HEK293 (cell line): ENCODE data around the gene TOMM34.

Experiments
- CTCF ChIA-PET: fragments of 350-600 bp; formaldehyde crosslinking; extraction: SDS; loops from one replicate; lab custom pipeline; 2021; ENCODE audit warnings: antibody characterized with exemption; lab: Yijun Ruan, JAX
- POLR2A ChIA-PET: fragments of 300-600 bp; formaldehyde crosslinking; extraction: SDS; loops from one replicate; lab custom pipeline; 2020; ENCODE audit warnings: antibody characterized with exemption, inconsistent platforms; lab: Yijun Ruan, JAX
- H3K27ac ChIP-seq: fragments of 200-500 bp; sonication (Bioruptor generic); 2 replicates; pipeline ENCODE4 v1.5.1; 2014; ENCODE audit warnings: low read depth, low read length, control low read depth, inconsistent platforms; ENCODE audit errors: extremely low read depth
- H3K36me3 ChIP-seq, 2 experiments: fragments of 200-500 bp in 1 of 2; sonication (Bioruptor generic) in 1 of 2; 1 replicate in 1 of 2; 2 replicates in 1 of 2; pipeline ENCODE4 v1.5.1; 2014 to 2017; ENCODE audit warnings: inconsistent platforms in 2 of 2, low read length in 2 of 2; ENCODE audit not compliant: control insufficient read depth in 2 of 2, insufficient read depth in 1 of 2
- H3K4me1 ChIP-seq: fragments of 200-500 bp; sonication (Bioruptor generic); 2 replicates; pipeline ENCODE4 v1.5.1; 2014; ENCODE audit warnings: mild to moderate bottlenecking, low read length, inconsistent platforms; ENCODE audit not compliant: control insufficient read depth, insufficient read depth
- H3K4me3 ChIP-seq: 2 replicates; pipeline ENCODE4 v1.5.1; 2011; ENCODE audit warnings: low read depth, mild to moderate bottlenecking, control low read depth, low read length, moderate library complexity
- H3K9me3 ChIP-seq: fragments of 200-500 bp; sonication (Bioruptor generic); 2 replicates; pipeline ENCODE4 v1.5.1; 2014; ENCODE audit warnings: low read depth, low read length, inconsistent platforms; ENCODE audit not compliant: control insufficient read depth, insufficient read depth
- FEZF1 ChIP-seq: fragments of 450-650 bp; formaldehyde crosslinking; IDR thresholded peaks from 2 replicates; pipeline ENCODE4 v1.5.1; 2016; ENCODE audit warnings: missing biosample characterization, missing genetic modification characterization
- GLIS2 ChIP-seq: fragments of 450-650 bp; formaldehyde crosslinking; IDR thresholded peaks from 2 replicates; pipeline ENCODE4 v1.5.1; 2016; ENCODE audit warnings: missing biosample characterization, missing genetic modification characterization
- KLF7 ChIP-seq: fragments of 450-650 bp; formaldehyde crosslinking; IDR thresholded peaks from 2 replicates; pipeline ENCODE4 v1.5.1; 2016; ENCODE audit warnings: missing biosample characterization, missing genetic modification characterization, borderline replicate concordance
- ZFP37 ChIP-seq: fragments of 450-650 bp; formaldehyde crosslinking; IDR thresholded peaks from 2 replicates; pipeline ENCODE4 v1.5.1; 2016; ENCODE audit warnings: missing biosample characterization, missing genetic modification characterization
- ZNF140 ChIP-seq: fragments of 450-650 bp; formaldehyde crosslinking; IDR thresholded peaks from 2 replicates; pipeline ENCODE4 v1.5.1; 2016; ENCODE audit warnings: missing biosample characterization, missing genetic modification characterization
- ZNF214 ChIP-seq: fragments of 450-650 bp; formaldehyde crosslinking; IDR thresholded peaks from 2 replicates; pipeline ENCODE4 v1.5.1; 2017; ENCODE audit warnings: missing biosample characterization, mild to moderate bottlenecking, missing genetic modification characterization, borderline replicate concordance
- ZNF621 ChIP-seq: fragments of 450-650 bp; formaldehyde crosslinking; IDR thresholded peaks from 2 replicates; pipeline ENCODE4 v1.5.1; 2017; ENCODE audit warnings: missing biosample characterization, missing genetic modification characterization
- ZNF670 ChIP-seq: fragments of 450-650 bp; formaldehyde crosslinking; IDR thresholded peaks from 2 replicates; pipeline ENCODE4 v1.5.1; 2016; ENCODE audit warnings: missing biosample characterization, missing genetic modification characterization, low read depth
- ZNF776 ChIP-seq: fragments of 450-650 bp; formaldehyde crosslinking; IDR thresholded peaks from 2 replicates; pipeline ENCODE4 v1.5.0; 2017; ENCODE audit warnings: missing biosample characterization, missing genetic modification characterization, borderline replicate concordance
- TF ChIP-seq, protein P1 (sequence below): fragments of 450-650 bp; formaldehyde crosslinking; IDR thresholded peaks from 2 replicates; pipeline ENCODE4 v1.5.1; 2016; ENCODE audit warnings: missing biosample characterization, missing genetic modification characterization, borderline replicate concordance
- TF ChIP-seq, protein P2 (sequence below): fragments of 450-650 bp; formaldehyde crosslinking; IDR thresholded peaks from 2 replicates; pipeline ENCODE4 v1.5.1; 2016; ENCODE audit warnings: missing biosample characterization, missing genetic modification characterization
- TF ChIP-seq, protein P3 (sequence below): fragments of 450-650 bp; formaldehyde crosslinking; IDR thresholded peaks from 2 replicates; pipeline ENCODE4 v1.5.1; 2017; ENCODE audit warnings: missing biosample characterization, missing genetic modification characterization
- TF ChIP-seq, protein P4 (sequence below): fragments of 450-650 bp; formaldehyde crosslinking; IDR thresholded peaks from 2 replicates; pipeline ENCODE4 v1.5.1; 2016; ENCODE audit warnings: missing biosample characterization, missing genetic modification characterization

Gene TOMM34

DNA sequence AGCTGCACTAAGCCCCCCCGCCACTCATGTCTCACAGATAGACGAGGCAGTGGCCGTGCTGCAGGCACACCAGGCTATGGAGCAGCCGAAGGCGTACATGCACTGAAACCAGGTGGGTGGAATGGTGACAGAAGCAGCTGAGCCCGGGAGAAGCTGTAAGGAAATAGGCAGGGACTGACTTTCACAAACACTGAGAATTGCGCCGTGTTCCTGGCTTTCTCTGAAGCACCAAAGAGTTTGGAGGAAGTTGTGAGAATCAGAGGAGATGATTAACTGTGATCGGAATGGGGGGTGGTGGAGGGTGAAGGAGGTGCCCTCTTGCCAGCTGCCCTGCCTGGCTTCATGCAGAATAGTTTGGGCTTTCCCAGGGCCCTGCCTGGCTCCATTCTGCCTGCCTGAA is 21.6 kb downstream of the TOMM34 start (continued):
- TF ChIP-seq ZNF140 (no peak), ZFP37 (tag by site-specific recombination) (no peak), KLF7 (tag by site-specific recombination) (no peak), ZNF776 (tag by site-specific recombination) (no peak), FEZF1 (tag by site-specific recombination) (no peak)
- TF ChIP-seq, all 188 proteins: peak for 0

DNA sequence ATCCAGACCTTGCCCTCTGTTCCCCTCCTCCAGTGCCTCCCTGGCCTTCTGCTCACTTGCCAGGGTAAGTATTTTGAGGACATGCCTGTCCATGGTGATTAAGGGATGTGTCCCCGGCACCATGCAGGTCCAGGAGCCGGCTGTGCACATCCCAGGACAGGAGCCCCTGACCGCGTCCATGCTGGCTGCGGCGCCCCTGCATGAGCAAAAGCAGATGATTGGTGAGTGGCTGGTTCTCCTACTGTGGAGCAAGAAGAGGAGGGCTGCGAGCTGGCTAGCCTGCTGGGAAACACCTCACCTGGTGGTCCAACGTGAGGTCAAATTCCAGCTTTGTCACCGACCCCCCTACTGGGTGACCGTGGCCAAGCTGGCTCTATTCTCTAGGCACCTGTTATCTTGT is 23.7 kb downstream of the TOMM34 start:
- CTCF ChIA-PET: interaction anchor here (0.6 kb wide), 1 partner anchor 61 kb away, joined by 3 read pairs; no protein-coding TSS in a partner anchor
- Histone ChIP-seq H3K4me3 (no peak overlapping the region), H3K27ac (no peak overlapping the region), H3K9me3 (no peaks in the 10 kb centered on the region), H3K4me1 (no peaks in the 10 kb centered on the region), H3K36me3 (peaks cover 0 to 89% of the 10 kb centered on the region in 2 experiments; a peak in 2 of 3 replicates)
- POLR2A ChIA-PET: no interaction called here
- TF ChIP-seq, protein P1, sequence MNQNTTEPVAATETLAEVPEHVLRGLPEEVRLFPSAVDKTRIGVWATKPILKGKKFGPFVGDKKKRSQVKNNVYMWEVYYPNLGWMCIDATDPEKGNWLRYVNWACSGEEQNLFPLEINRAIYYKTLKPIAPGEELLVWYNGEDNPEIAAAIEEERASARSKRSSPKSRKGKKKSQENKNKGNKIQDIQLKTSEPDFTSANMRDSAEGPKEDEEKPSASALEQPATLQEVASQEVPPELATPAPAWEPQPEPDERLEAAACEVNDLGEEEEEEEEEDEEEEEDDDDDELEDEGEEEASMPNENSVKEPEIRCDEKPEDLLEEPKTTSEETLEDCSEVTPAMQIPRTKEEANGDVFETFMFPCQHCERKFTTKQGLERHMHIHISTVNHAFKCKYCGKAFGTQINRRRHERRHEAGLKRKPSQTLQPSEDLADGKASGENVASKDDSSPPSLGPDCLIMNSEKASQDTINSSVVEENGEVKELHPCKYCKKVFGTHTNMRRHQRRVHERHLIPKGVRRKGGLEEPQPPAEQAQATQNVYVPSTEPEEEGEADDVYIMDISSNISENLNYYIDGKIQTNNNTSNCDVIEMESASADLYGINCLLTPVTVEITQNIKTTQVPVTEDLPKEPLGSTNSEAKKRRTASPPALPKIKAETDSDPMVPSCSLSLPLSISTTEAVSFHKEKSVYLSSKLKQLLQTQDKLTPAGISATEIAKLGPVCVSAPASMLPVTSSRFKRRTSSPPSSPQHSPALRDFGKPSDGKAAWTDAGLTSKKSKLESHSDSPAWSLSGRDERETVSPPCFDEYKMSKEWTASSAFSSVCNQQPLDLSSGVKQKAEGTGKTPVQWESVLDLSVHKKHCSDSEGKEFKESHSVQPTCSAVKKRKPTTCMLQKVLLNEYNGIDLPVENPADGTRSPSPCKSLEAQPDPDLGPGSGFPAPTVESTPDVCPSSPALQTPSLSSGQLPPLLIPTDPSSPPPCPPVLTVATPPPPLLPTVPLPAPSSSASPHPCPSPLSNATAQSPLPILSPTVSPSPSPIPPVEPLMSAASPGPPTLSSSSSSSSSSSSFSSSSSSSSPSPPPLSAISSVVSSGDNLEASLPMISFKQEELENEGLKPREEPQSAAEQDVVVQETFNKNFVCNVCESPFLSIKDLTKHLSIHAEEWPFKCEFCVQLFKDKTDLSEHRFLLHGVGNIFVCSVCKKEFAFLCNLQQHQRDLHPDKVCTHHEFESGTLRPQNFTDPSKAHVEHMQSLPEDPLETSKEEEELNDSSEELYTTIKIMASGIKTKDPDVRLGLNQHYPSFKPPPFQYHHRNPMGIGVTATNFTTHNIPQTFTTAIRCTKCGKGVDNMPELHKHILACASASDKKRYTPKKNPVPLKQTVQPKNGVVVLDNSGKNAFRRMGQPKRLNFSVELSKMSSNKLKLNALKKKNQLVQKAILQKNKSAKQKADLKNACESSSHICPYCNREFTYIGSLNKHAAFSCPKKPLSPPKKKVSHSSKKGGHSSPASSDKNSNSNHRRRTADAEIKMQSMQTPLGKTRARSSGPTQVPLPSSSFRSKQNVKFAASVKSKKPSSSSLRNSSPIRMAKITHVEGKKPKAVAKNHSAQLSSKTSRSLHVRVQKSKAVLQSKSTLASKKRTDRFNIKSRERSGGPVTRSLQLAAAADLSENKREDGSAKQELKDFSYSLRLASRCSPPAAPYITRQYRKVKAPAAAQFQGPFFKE (tag by site-specific recombination): no peak
- no peak for TF ChIP-seq ZNF670 (tag by site-specific recombination)
- TF ChIP-seq, protein P2, sequence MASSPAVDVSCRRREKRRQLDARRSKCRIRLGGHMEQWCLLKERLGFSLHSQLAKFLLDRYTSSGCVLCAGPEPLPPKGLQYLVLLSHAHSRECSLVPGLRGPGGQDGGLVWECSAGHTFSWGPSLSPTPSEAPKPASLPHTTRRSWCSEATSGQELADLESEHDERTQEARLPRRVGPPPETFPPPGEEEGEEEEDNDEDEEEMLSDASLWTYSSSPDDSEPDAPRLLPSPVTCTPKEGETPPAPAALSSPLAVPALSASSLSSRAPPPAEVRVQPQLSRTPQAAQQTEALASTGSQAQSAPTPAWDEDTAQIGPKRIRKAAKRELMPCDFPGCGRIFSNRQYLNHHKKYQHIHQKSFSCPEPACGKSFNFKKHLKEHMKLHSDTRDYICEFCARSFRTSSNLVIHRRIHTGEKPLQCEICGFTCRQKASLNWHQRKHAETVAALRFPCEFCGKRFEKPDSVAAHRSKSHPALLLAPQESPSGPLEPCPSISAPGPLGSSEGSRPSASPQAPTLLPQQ: no peak
- TF ChIP-seq, protein P3, sequence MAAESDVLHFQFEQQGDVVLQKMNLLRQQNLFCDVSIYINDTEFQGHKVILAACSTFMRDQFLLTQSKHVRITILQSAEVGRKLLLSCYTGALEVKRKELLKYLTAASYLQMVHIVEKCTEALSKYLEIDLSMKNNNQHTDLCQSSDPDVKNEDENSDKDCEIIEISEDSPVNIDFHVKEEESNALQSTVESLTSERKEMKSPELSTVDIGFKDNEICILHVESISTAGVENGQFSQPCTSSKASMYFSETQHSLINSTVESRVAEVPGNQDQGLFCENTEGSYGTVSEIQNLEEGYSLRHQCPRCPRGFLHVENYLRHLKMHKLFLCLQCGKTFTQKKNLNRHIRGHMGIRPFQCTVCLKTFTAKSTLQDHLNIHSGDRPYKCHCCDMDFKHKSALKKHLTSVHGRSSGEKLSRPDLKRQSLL: no peak
- TF ChIP-seq ZNF621 (tag by site-specific recombination): no peak
- TF ChIP-seq ZNF140: no peak
- TF ChIP-seq, protein P4, sequence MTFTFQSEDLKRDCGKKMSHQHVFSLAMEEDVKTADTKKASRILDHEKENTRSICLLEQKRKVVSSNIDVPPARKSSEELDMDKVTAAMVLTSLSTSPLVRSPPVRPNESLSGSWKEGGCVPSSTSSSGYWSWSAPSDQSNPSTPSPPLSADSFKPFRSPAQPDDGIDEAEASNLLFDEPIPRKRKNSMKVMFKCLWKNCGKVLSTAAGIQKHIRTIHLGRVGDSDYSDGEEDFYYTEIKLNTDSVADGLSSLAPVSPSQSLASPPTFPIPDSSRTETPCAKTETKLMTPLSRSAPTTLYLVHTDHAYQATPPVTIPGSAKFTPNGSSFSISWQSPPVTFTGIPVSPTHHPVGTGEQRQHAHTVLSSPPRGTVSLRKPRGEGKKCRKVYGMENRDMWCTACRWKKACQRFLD (tag by site-specific recombination): no peak
- TF ChIP-seq ZNF214: no peak

DNA sequence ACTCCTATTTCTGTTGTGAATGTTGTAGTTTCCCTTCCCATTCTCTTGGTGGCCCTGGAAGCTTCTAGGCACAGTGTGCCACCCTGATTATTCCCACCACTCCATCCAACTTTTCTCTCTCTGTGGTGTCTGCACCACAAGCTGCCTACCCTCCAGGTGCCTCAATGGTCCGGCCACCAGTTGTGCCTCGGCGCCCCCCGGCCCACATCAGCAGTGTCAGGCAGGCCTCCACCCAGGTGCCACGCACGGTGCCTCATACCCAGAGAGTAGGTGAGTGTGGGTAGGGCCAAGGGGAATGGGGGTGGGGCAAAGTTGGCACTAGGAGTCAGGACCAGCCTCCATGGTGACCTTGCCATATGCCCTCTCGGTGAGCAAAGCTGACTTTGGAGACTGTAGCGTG is 27.3 kb downstream of the TOMM34 start:
- Histone ChIP-seq H3K27ac (no peak overlapping the region), H3K4me3 (no peak overlapping the region), H3K4me1 (no peaks in the 10 kb centered on the region), H3K9me3 (no peaks in the 10 kb centered on the region), H3K36me3 (peaks cover 0 to 74% of the 10 kb centered on the region in 2 experiments; a peak in 2 of 3 replicates)
- ChIA-PET POLR2A (interaction anchor here (0.8 kb wide), 1 partner anchor 10 kb away, joined by 3 read pairs; no protein-coding TSS in a partner anchor), CTCF (interaction anchor here (0.7 kb wide), 1 partner anchor 67 kb away, joined by 3 read pairs; no protein-coding TSS in a partner anchor)
- TF ChIP-seq GLIS2 (tag by site-specific recombination): no peak
